WERI-Rb-1 (cell line): ENCODE data around the gene NPAS3.

ENCODE experiments used
- DNase-seq: peaks from one replicate; pipeline ENCODE4 v3.0.0-alpha.2; 2020
- H3K27ac ChIP-seq: fragments of 250-450 bp; sonication (Bioruptor Pico); 2 replicates; pipeline ENCODE4 v1.5.1; 2020; ENCODE audit warnings: mild to moderate bottlenecking, moderate library complexity
- H3K27me3 ChIP-seq: fragments of 250-450 bp; sonication (Bioruptor Pico); 2 replicates; pipeline ENCODE4 v1.5.1; 2021; ENCODE audit warnings: mild to moderate bottlenecking, low read depth, moderate library complexity; ENCODE audit not compliant: insufficient read depth, severe bottlenecking
- H3K36me3 ChIP-seq: fragments of 250-450 bp; sonication (Bioruptor Pico); 2 replicates; pipeline ENCODE4 v1.5.1; 2020; ENCODE audit warnings: mild to moderate bottlenecking, moderate library complexity
- H3K4me3 ChIP-seq: 2 replicates; pipeline ENCODE4 v1.5.1; 2011; ENCODE audit warnings: low read depth, mild to moderate bottlenecking, control low read depth, low read length
- H3K9me3 ChIP-seq: fragments of 250-450 bp; sonication (Bioruptor Pico); 2 replicates; pipeline ENCODE4 v1.5.1; 2021; ENCODE audit warnings: mild to moderate bottlenecking, moderate library complexity; ENCODE audit not compliant: severe bottlenecking
- TF ChIP-seq, protein P1 (sequence below): IDR thresholded peaks from 2 replicates; pipeline ENCODE4 v1.5.1; 2011; ENCODE audit warnings: low read depth, mild to moderate bottlenecking, control low read depth, inconsistent platforms, low read length

The NPAS3 gene

DNA sequence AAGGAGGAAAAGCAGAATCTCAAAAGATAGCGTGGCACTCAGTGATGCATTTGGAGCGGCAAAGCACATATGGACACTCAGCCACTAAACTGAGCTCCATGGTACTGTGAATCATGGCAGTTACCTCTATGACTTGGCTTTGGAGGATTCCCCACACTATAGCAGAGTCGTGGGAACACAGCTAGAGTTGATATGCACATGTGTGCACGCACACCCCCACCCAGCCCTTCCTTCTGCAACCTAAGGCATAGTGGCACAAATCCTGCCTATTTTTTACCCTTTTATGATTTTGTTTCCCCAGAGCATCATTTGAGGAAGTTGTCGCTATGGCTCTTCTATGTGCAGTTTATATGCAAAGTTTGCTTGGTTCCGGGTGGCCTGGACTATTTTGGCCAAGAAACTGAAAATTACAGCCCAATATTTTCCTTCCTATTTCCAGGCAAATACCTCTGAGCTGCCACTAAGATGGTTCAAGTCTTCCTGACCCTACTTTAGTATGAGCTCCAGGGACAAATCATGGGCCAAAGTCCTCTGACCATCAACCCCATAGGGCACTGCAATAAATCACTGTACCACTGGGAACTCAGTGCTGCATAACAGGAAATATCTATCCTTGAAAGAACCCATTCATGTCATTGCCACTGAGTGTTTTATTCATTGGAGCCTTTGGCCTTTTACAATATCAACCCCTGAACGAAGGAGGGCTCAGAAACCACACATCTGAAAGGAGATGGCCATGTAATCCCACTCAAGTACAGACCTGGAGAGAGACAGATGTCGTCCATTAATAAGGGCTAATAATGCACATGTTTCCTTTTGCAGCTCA, 834.7 kb downstream of the NPAS3 start:
- Histone ChIP-seq H3K27me3 (no peaks in the 10 kb centered on the region), H3K36me3 (no peaks in the 10 kb centered on the region), H3K27ac (no peak overlapping the region), H3K4me3 (no peak overlapping the region), H3K9me3 (no peaks in the 10 kb centered on the region)
- no peak for DNase-seq
- TF ChIP-seq, protein P1, sequence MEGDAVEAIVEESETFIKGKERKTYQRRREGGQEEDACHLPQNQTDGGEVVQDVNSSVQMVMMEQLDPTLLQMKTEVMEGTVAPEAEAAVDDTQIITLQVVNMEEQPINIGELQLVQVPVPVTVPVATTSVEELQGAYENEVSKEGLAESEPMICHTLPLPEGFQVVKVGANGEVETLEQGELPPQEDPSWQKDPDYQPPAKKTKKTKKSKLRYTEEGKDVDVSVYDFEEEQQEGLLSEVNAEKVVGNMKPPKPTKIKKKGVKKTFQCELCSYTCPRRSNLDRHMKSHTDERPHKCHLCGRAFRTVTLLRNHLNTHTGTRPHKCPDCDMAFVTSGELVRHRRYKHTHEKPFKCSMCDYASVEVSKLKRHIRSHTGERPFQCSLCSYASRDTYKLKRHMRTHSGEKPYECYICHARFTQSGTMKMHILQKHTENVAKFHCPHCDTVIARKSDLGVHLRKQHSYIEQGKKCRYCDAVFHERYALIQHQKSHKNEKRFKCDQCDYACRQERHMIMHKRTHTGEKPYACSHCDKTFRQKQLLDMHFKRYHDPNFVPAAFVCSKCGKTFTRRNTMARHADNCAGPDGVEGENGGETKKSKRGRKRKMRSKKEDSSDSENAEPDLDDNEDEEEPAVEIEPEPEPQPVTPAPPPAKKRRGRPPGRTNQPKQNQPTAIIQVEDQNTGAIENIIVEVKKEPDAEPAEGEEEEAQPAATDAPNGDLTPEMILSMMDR, result no peak

DNA sequence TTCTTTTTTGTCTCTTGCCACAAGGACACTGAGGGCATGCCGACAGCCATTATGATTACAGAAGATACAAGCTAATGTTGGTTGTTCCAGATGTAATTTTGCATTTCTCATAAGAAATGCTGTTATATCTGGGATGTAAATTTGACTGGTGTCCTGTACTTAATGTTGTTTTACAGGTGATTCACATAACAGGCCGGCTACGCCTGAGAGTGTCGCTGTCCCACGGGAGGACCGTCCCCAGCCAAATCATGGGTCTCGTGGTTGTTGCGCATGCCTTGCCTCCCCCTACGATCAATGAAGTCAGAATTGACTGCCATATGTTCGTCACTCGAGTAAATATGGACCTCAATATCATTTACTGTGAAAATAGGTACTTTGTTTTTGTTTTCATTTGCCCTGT, 835.5 kb downstream of the NPAS3 start:
- no peaks in the 10 kb centered on the region for H3K36me3 ChIP-seq
- DNase-seq, result no peak
- no peak overlapping the region for H3K27ac ChIP-seq
- no peaks in the 10 kb centered on the region for H3K9me3 ChIP-seq
- TF ChIP-seq, protein P1, result no peak
- no peak overlapping the region for H3K4me3 ChIP-seq
- no peaks in the 10 kb centered on the region for H3K27me3 ChIP-seq

DNA sequence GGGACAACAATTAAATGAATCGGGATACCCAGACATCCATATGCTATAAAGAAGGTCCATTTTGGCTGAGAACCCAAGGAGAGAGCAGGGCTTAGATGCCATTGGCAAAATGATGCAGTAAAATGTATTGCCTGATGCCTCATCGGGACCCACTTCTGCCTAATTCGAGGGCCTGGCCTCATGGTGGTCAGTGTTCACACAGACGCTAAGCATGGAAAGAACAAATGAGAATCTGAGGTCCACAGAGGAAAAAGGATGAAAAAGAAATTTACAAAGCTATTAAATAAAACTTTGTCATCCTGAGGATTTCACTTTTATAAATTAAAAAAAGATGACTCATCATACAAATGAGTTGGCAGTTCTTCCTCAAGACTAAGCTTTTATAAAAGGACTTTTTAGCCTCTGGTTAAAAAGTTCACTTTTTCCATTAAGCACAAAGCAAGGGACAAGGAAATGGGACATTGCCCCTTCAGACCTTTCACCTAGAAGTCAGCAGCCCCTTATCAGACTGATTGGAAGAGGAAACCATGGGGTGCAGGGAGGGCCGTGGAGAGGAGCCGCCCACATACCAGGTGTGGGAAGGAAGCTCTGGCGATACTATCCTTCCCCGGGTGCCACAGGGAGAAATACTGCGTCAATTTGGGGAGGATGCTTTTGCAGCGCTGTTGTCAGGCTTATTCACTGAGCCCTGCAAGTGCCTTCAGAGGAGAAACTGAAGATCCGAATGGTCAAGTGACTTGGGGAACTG, 836.2 kb downstream of the NPAS3 start:
- DNase-seq, result no peak
- TF ChIP-seq, protein P1, result no peak
- Histone ChIP-seq H3K27ac (no peak overlapping the region), H3K27me3 (no peaks in the 10 kb centered on the region), H3K9me3 (no peaks in the 10 kb centered on the region), H3K36me3 (no peaks in the 10 kb centered on the region), H3K4me3 (no peak overlapping the region)

DNA sequence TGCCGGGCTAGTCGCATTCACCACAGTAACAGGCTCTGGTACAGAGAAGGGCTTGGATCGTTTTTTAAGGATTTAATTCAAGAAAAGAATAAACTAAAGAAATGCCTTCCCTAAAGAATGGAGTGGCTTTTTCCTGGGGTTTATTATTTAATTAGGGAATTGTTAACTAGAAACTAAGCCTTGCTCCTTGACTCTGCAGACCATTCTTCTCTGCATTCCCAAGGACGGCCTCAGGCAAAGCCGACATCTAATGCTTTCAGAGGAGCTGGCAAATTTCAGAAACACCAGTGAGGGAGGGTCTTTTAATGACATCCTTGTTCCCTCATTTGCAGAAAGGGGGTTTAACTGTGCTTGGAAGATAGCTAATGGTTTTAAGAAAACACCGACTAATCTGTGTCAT, 838.2 kb downstream of the NPAS3 start:
- TF ChIP-seq, protein P1, result no peak
- H3K9me3 ChIP-seq, result no peaks in the 10 kb centered on the region
- H3K27ac ChIP-seq, result no peak overlapping the region
- DNase-seq, result no peak
- H3K36me3 ChIP-seq, result no peaks in the 10 kb centered on the region
- no peaks in the 10 kb centered on the region for H3K27me3 ChIP-seq
- H3K4me3 ChIP-seq, result no peak overlapping the region

DNA sequence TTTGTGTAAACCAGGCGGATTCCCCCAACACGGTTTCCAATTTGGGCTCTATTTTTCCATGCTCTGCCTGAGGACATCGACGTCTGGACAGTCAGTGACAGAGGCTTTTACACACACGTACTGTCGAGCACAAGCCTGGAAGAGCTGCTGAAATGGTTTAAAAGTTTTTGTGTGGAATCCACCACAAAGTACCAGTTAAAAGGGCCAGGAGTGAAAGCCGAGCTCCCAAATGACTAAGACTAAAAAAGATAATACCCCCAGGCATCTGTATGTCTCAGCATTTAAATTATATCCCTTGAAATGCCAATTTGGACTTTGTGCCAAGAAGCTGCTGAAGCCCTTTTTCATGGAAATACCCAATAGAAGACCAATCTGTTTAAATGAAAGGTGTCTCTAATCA, 839.0 kb downstream of the NPAS3 start:
- Histone ChIP-seq H3K4me3 (no peak overlapping the region), H3K9me3 (no peaks in the 10 kb centered on the region), H3K27me3 (no peaks in the 10 kb centered on the region), H3K27ac (no peak overlapping the region), H3K36me3 (no peaks in the 10 kb centered on the region)
- DNase-seq, result no peak
- TF ChIP-seq, protein P1, result no peak
